NCI-H526 treated with DMSO at 0.1 percent for 48 hours (cell line): ENCODE measurements around the gene MRPL4.

Source experiments
- DNase-seq: peaks from one replicate; lab custom pipeline; 2025; lab: John Stamatoyannopoulos, UW

The MRPL4 gene

GRCh38 chr19:10289167-10289835, 37.3 kb downstream of the MRPL4 start:
- DNase-seq = no peak

DNA sequence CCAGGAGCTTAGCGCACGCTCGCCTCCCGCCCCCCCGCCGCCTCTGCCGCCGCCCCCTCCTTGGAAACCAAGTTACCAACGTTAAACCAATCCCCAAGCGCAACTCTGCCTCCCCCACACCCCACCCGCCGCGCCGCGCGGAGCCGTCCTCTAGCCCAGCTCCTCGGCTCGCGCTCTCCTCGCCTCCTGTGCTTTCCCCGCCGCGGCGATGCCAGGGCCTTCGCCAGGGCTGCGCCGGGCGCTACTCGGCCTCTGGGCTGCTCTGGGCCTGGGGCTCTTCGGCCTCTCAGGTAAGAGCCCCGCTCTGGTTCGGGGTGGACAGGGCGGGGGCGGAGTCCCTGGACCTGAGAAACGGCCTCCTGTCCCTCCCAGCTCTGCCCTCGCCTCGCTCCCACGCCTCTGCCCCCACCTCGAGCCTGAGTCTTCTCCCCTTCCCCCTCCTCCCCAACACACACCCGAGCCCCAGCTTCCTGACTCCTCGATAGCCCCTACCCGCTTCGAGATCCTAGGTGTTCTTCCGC, 37.9 kb downstream of the MRPL4 start, which contains the start of gene ICAM5:
TSS of gene ICAM5 (plus strand) at position 117 of the 521 bp plus-strand sequence. CDS start at position 209, 92 bp downstream.
- DNase-seq = no peak

DNA sequence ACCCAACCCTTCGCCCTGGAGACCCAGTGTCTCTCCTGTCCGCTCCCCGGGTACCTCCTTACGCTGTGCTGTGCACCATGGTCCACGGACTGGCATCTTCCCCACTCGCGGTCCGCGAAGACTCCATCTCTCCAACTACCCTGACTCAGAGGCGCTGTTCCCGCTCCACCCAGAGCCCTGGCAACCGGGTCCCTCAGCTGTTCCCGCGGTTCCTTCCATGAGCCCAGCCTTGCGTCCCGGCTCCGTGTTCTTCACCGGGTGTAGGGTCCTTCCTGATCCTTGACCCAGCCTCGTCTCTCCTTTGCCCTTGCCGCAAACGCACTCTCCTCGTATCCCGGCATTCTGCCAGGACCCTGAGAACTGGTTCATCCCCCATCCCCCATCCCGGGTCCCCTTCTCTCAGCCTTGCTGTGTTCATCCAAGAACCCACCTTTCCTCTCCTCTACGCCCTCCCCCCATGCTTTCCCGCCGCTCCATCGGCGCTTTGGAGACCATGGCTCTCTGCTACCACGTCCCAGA, 38.4 kb downstream of the MRPL4 start:
- no peak for DNase-seq

DNA sequence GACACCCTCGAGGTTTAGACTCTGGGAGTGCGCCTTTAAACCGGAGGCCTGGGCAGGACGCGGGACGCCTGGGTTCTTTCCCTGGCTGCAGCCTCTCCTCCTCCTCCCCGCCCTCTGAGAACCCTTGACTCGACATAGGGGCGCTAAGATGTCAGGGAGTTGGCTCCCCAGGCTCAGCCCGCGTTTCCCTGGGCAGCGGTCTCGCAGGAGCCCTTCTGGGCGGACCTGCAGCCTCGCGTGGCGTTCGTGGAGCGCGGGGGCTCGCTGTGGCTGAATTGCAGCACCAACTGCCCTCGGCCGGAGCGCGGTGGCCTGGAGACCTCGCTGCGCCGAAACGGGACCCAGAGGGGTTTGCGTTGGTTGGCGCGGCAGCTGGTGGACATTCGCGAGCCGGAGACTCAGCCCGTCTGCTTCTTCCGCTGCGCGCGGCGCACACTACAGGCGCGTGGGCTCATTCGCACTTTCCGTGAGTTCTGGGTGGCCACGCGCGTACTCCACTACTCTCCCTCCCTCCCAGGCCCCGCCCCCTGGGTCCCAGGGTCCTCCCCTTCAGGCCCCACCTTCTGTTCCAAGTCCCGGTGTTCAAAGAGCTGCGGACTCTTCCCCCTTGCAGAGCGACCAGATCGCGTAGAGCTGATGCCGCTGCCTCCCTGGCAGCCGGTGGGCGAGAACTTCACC, 39.0 kb downstream of the MRPL4 start:
- DNase-seq = no peak

DNA sequence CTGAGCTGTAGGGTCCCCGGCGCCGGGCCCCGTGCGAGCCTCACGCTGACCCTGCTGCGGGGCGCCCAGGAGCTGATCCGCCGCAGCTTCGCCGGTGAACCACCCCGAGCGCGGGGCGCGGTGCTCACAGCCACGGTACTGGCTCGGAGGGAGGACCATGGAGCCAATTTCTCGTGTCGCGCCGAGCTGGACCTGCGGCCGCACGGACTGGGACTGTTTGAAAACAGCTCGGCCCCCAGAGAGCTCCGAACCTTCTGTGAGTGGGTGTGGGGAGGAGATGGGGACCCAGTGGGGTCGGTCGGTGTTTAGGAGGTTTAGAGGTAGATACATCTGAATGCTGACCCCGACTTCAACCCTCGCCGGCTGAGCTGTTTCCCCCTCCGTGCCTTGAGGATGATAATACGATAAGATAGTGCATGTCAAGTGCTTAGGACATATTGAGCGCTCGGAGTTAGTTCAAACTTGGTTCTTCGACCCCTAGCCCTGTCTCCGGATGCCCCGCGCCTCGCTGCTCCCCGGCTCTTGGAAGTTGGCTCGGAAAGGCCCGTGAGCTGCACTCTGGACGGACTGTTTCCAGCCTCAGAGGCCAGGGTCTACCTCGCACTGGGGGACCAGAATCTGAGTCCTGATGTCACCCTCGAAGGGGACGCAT, 39.7 kb downstream of the MRPL4 start:
- DNase-seq = no peak

GRCh38 chr19:10292206-10292788, 40.3 kb downstream of the MRPL4 start:
- DNase-seq = peak; percentile 9

DNA sequence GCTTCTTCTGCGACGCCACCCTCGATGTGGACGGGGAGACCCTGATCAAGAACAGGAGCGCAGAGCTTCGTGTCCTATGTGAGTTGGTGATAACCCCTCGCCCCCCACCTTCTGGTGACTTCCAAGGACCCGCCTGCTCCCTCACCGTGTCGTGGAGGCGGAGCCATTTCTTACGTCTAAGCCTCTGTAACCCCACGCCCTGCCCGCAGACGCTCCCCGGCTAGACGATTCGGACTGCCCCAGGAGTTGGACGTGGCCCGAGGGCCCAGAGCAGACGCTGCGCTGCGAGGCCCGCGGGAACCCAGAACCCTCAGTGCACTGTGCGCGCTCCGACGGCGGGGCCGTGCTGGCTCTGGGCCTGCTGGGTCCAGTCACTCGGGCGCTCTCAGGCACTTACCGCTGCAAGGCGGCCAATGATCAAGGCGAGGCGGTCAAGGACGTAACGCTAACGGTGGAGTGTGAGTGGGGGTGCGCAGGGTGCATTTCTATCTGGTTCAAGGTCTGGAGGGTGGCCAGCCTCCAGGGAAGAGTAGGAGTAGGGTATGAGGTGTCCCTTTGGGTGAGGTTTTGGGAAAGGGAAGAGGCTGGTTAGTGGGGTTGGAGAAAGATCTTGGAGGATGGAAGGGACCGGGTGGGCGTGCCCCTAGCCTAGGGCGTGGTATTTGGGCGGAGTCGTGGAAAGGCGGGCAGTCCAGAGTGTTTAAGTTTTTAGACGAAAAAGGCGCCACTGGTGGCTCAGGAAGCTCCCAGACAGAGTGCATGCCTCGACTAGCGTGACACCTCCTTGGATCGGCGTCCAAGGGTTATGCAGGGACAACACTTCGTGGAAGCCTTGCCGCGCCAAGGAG, 41.0 kb downstream of the MRPL4 start:
- DNase-seq = no peak

- DNase-seq = no peak
These were observed 41.8 kb downstream of the MRPL4 start for GRCh38 chr19:10293637-10294367.

DNA sequence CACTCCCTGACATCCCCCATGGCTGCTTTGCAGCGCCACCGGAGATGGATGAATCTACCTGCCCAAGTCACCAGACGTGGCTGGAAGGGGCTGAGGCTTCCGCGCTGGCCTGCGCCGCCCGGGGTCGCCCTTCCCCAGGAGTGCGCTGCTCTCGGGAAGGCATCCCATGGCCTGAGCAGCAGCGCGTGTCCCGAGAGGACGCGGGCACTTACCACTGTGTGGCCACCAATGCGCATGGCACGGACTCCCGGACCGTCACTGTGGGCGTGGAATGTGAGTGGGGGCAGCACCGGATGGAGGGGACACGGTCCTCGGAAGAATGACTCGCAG, 42.3 kb downstream of the MRPL4 start:
- DNase-seq = no peak

GRCh38 chr19:10295305-10295846, 43.4 kb downstream of the MRPL4 start:
- no peak for DNase-seq

DNA sequence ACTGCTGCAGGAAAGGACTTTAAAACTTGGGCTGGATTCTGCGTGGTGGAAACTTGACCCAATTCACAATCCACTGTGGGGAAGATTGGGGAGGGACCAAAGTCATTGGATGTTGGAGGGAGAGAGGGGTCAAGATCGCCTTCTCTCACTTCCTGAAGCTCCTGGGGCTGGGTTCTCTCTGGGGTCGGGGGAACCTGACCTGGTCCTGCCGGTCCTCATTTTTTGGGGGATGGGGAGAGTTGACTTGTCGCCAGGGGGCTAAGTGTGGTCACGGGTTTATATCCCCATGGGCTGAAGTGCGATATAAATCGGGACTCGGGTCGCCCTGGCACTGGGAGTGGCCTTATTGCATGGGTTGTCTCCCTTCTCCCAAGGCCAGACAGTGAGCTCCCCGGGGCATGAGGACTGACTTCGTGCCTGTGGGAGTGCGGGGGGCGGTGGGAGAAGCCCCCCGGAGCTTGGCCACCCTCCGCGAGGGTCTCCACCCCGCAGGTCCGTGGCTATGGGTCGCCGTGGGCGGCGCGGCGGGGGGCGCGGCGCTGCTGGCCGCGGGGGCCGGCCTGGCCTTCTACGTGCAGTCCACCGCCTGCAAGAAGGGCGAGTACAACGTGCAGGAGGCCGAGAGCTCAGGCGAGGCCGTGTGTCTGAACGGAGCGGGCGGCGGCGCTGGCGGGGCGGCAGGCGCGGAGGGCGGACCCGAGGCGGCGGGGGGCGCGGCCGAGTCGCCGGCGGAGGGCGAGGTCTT, 44.0 kb downstream of the MRPL4 start:
- DNase-seq = no peak

GRCh38 chr19:10299545-10300458, 47.8 kb downstream of the MRPL4 start:
- no peak for DNase-seq

DNA sequence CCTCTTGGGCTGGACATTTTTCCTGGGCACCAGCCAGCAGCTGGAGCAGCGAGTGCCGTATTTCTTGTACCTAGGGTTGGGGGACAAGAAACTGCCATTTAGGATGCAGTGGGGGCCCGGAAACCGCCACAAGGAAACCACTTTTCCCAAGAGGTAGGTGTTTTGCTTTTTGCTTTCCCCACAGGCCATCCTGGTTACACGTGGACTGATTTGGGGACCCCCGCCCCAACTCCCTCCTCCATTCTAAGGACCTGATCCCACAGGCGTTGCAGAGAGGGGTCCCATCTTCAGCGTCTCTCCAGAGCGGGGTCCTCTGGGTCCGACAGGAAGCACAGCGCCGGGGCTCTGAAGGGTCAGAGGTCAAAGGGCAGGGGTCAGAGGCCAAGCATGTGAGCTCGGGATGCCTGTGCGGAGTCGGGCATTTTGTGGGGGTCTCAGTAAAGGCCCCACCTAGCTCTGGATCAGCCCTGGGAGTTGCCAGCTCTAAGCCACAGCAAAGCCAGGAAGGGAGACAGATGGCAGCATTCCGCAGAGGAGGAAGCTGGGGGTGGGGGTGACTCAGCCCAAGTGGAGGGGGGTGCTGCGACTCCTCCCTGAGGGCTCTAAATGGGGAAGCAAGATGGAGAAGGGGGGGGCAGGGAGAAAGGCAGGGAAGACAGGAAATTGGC, 53.3 kb downstream of the MRPL4 start:
- no peak for DNase-seq

DNA sequence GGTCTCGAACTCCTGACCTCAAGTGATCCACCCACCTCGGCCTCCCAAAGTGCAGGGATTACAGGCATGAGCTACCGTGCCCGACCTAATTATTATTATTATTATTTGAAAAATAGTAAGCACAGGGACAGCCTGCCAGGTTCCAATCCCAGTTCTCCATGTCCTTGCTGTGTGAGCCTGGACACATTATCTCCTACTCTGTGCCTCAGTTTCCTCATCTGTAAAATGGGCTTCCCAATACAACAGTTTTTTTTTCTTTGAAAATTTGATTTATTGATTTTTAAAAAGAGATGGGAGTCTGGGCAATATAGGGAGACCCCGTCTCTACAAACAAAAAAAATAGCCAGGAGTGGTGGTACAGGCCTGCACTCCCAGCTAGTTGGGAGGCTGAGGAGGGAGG, 54.3 kb downstream of the MRPL4 start:
- no peak for DNase-seq

GRCh38 chr19:10309423-10309822, 57.4 kb downstream of the MRPL4 start, which contains the start of gene ZGLP1:
Gene ZGLP1, minus strand, starts transcription at chr19:10309815.
- no peak for DNase-seq
